MCF 10A (cell line): ENCODE measurements around the gene CCDC88B. TPM values are rescaled to one million over a fixed set of nuclear protein-coding genes. Genes with fewer than 3 reads are reported as not detected.
A peak's percentile ranks its signal among the peaks of the same experiment; 100 is the strongest.
"Not testable (repeated sequence)": the region's sequence is repeated elsewhere in the genome, so short reads cannot be mapped to it uniquely, and the experiment has no call there.

ENCODE experiments used
- BruUV-seq: library from RNA; stranded (reverse); fragments of 400-500 nt; replicated peaks from 2 replicates; lab custom pipeline; 2021; lab: Mats Ljungman, UMichigan
- CTCF ChIA-PET: fragments of 300-600 bp; sonication (Branson Sonifier 250); formaldehyde crosslinking; extraction: SDS; loops from one replicate; lab custom pipeline; 2021; ENCODE audit warnings: antibody characterized with exemption, inconsistent platforms; lab: Yijun Ruan, JAX
- POLR2A ChIA-PET: fragments of 300-600, 350-650 bp; sonication (Branson Sonifier 250); formaldehyde crosslinking; extraction: SDS; loops from one replicate; lab custom pipeline; 2020; ENCODE audit warnings: antibody characterized with exemption, inconsistent platforms; lab: Yijun Ruan, JAX
- DNase-seq: peaks from one replicate; pipeline ENCODE4 v3.0.0-alpha.2; 2018; ENCODE audit not compliant: unreplicated experiment
- H3K27ac Mint-ChIP-seq: one replicate; pipeline ENCODE4 v1.8.0; 2022; ENCODE audit warnings: mild to moderate bottlenecking, low read depth, mixed read lengths; ENCODE audit not compliant: unreplicated experiment
- H3K27me3 Mint-ChIP-seq: one replicate; pipeline ENCODE4 v1.8.0; 2022; ENCODE audit warnings: mixed read lengths; ENCODE audit not compliant: insufficient read depth, unreplicated experiment
- H3K36me3 Mint-ChIP-seq: one replicate; pipeline ENCODE4 v1.8.0; 2022; ENCODE audit warnings: mild to moderate bottlenecking, moderate library complexity, mixed read lengths; ENCODE audit not compliant: insufficient read depth, unreplicated experiment
- H3K4me1 Mint-ChIP-seq: one replicate; pipeline ENCODE4 v1.8.0; 2022; ENCODE audit warnings: mixed read lengths; ENCODE audit not compliant: insufficient read depth, unreplicated experiment
- H3K4me3 Mint-ChIP-seq: one replicate; pipeline ENCODE4 v1.8.0; 2022; ENCODE audit warnings: mild to moderate bottlenecking, moderate library complexity, mixed read lengths; ENCODE audit not compliant: unreplicated experiment
- H3K9me3 Mint-ChIP-seq: one replicate; pipeline ENCODE4 v1.8.0; 2022; ENCODE audit warnings: mixed read lengths; ENCODE audit not compliant: unreplicated experiment
- intact Hi-C: fragments of 100-400 bp; cut with micrococcal nuclease; formaldehyde crosslinking; loops from 2 replicates; pipeline ENCODE4 v1.14.1; 2022
- total RNA-seq: library from RNA; stranded (reverse); gene quantifications from 2 replicates; pipeline ENCODE4 v1.2.3, GENCODE V29; 2022
- TF ChIP-seq, protein P1 (sequence below): fragments of 200-600 bp; IDR thresholded peaks from one replicate; pipeline ENCODE4 v1.8.0; 2022; ENCODE audit warnings: antibody characterized with exemption, mild to moderate bottlenecking; ENCODE audit not compliant: unreplicated experiment

CCDC88B gene
- total RNA-seq, 1 experiment from 2014 or later, result 4.2 TPM

DNA sequence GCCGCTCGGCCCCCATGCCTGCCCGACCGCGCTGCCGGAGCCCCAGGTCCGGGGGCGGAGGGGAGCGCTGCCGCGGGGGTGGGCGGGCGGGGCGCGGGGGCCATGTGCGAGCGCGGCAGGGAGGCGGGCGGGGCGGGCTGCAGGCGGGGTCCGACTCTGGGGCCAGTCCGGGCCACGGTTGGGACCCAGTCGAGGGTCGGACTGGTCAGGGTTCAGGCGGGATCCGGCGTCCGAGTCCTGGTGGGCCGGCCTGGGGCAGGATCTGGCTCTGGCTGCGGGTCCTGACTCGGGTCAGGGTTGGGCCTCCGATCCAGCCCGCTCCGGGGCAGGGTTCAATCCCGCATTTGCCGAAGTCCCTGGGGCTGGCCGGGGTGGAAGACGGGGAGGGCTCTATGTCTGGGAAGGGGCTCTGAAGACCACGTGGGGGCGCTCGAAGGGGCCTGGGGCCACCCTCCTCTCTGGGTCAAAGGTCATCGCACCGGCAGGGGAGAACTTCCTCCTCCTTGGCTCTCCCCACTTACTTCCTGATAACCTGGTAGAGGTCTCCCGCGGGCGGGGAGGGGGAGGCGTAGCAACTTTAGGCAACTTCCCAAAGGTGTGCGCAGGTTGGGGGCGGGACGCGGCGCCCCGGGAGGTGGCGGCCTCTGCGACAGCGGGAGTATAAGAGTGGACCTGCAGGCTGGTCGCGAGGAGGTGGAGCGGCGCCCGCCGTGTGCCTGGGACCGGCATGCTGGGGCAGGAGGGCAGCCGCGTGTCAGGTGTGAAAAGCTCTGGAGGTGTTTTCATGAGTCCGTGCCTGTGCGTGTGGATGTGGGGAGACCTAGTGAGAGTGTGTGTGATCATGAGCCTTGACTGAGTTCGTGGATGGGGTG lies 34.1 kb upstream of the CCDC88B start:
- intact Hi-C loops, result loop anchor here (2.0 kb wide), 3 partner anchors 19 to 59 kb away; partner anchors contain the start of gene PPP1R14B
- H3K9me3 Mint-ChIP-seq, result no peaks in the 10 kb centered on the region
- H3K27me3 Mint-ChIP-seq, result no peaks in the 10 kb centered on the region
- H3K4me1 Mint-ChIP-seq, result peaks cover 16% of the 10 kb centered on the region
- peaks cover 38% of the 10 kb centered on the region for H3K36me3 Mint-ChIP-seq
- TF ChIP-seq, protein P1, sequence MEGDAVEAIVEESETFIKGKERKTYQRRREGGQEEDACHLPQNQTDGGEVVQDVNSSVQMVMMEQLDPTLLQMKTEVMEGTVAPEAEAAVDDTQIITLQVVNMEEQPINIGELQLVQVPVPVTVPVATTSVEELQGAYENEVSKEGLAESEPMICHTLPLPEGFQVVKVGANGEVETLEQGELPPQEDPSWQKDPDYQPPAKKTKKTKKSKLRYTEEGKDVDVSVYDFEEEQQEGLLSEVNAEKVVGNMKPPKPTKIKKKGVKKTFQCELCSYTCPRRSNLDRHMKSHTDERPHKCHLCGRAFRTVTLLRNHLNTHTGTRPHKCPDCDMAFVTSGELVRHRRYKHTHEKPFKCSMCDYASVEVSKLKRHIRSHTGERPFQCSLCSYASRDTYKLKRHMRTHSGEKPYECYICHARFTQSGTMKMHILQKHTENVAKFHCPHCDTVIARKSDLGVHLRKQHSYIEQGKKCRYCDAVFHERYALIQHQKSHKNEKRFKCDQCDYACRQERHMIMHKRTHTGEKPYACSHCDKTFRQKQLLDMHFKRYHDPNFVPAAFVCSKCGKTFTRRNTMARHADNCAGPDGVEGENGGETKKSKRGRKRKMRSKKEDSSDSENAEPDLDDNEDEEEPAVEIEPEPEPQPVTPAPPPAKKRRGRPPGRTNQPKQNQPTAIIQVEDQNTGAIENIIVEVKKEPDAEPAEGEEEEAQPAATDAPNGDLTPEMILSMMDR, result peak; percentile 31
- no TSS peak for BruUV-seq
- ChIA-PET CTCF (interaction anchor here (0.6 to 2.3 kb wide), 3 partner anchors 26 to 243 kb away, joined by 4 to 6 read pairs (median 5); no protein-coding TSS in a partner anchor), POLR2A (interaction anchor here (0.7 to 5.8 kb wide), 14 partner anchors 11 to 121 kb away, joined by 3 to 107 read pairs (median 11); partner anchors contain the start of genes BAD, FKBP2, NUDT22 and PLCB3)
- DNase-seq, result peak; percentile 63
- peak overlapping the region; percentile 99 for H3K4me3 Mint-ChIP-seq
- H3K27ac Mint-ChIP-seq, result peak overlapping the region; percentile 96

DNA sequence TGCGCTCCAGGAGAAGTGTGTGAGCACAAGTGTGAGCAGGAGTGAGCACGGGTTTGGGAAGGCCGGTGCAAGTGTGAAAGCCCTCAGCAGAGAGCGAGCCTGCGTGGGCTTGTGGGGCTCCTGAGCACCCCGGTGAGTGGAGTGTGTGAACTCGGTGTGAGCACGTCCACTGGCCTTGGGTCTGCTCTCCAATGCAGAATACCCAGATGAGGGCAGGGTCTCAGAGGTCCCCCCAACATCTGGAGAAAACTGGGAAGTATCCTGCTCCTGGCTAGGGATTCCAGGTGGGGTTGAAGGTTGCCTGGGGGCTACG lies 33.5 kb upstream of the CCDC88B start:
- intact Hi-C loops, result no loop called here

DNA sequence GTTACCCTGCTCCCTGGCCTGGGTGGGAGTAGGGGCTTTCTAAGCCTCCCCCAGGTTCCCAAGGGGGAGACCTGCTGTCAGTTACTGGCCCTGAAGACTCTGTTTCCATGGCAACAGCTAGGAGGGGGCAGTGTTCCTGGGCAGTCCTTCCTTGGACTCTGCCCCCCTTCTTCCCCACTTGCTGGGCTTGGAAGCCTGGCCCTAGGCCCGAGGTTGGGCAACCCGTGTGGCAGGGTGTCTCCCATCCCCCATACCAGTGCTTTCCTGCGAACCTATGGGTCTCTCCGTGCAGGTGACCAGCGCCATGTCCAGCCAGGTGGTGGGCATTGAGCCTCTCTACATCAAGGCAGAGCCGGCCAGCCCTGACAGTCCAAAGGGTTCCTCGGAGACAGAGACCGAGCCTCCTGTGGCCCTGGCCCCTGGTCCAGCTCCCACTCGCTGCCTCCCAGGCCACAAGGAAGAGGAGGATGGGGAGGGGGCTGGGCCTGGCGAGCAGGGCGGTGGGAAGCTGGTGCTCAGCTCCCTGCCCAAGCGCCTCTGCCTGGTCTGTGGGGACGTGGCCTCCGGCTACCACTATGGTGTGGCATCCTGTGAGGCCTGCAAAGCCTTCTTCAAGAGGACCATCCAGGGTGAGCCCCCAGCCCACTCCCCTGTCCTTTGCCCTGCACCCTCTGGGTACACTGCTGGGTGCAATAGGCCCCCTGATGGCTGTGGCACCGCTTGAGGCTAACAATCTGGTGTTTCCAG lies 33.0 kb upstream of the CCDC88B start:
- ChIA-PET POLR2A (interaction anchor here (0.7 to 3.6 kb wide), 6 partner anchors 10 to 81 kb away, joined by 3 to 32 read pairs (median 6); partner anchors contain the start of genes BAD, NUDT22, PRDX5 and TRMT112), CTCF (interaction anchor here (0.6 to 2.3 kb wide), 4 partner anchors 25 to 242 kb away, joined by 3 to 6 read pairs (median 4); no protein-coding TSS in a partner anchor)
- H3K9me3 Mint-ChIP-seq, result no peaks in the 10 kb centered on the region
- H3K36me3 Mint-ChIP-seq, result peaks cover 45% of the 10 kb centered on the region
- peak overlapping the region; percentile 96 for H3K27ac Mint-ChIP-seq
- peaks cover 18% of the 10 kb centered on the region for H3K4me1 Mint-ChIP-seq
- no peaks in the 10 kb centered on the region for H3K27me3 Mint-ChIP-seq
- TF ChIP-seq, protein P1, result no peak
- DNase-seq, result peak; percentile 34
- H3K4me3 Mint-ChIP-seq, result peak overlapping the region; percentile 99
- no TSS peak for BruUV-seq
- intact Hi-C loops, result no loop called here

More for the DNA sequence above, 33.5 kb upstream of the CCDC88B start:
- H3K4me3 Mint-ChIP-seq, result peak overlapping the region; percentile 99
- POLR2A ChIA-PET, result interaction anchor here (0.7 to 3.6 kb wide), 5 partner anchors 11 to 80 kb away, joined by 3 to 32 read pairs (median 6); partner anchors contain the start of genes BAD, NUDT22, PRDX5 and TRMT112
- H3K9me3 Mint-ChIP-seq, result no peaks in the 10 kb centered on the region
- H3K36me3 Mint-ChIP-seq, result peaks cover 44% of the 10 kb centered on the region
- CTCF ChIA-PET, result interaction anchor here (0.6 to 2.3 kb wide), 3 partner anchors 26 to 243 kb away, joined by 4 to 6 read pairs (median 5); no protein-coding TSS in a partner anchor
- H3K27ac Mint-ChIP-seq, result peak overlapping the region; percentile 96
- H3K4me1 Mint-ChIP-seq, result peaks cover 18% of the 10 kb centered on the region
- H3K27me3 Mint-ChIP-seq, result no peaks in the 10 kb centered on the region
- BruUV-seq, result TSS peak; percentile 32
- TF ChIP-seq, protein P1, result no peak
- no peak for DNase-seq

DNA sequence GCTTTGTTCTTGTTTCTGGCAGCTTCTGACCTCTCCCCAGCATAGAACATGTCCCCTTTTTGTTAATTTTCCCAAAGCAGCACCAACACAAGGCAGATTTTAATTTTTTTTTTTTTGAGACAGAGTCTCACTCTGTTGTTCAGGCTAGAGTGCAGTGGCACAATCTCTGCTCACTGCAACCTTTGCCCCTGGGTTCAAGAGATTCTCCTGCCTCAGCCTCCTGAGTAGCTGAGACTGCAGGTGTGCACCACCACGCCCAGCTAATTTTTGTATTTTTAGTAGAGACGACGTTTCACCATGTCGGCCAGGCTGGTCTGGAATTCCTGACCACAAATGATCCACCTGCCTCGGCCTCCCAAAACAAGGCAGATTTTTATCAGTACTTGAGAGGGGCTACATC lies 32.2 kb upstream of the CCDC88B start:
- Mint-ChIP-seq H3K27ac (peak overlapping the region; percentile 54), H3K36me3 (peaks cover 49% of the 10 kb centered on the region), H3K4me1 (peaks cover 22% of the 10 kb centered on the region), H3K4me3 (peak overlapping the region; percentile 42)
- BruUV-seq, DNase-seq, intact Hi-C loops, H3K27me3 Mint-ChIP-seq, H3K9me3 Mint-ChIP-seq: not testable (repeated sequence)
- ChIA-PET POLR2A (interaction anchor here (0.8 to 3.0 kb wide), 3 partner anchors 9 to 48 kb away, joined by 3 to 32 read pairs (median 6); partner anchors contain the start of genes PRDX5 and TRMT112), CTCF (interaction anchor here (0.6 to 2.3 kb wide), 3 partner anchors 9 to 56 kb away, joined by 3 to 7 read pairs (median 6); partner anchors contain the start of gene TRMT112)
